GM12892 (cell line): ENCODE measurements around the gene PRIM2.
"Not testable (repeated sequence)": the region's sequence is repeated elsewhere in the genome, so short reads cannot be mapped to it uniquely, and the experiment has no call there.

Experiments used
- POLR2A ChIP-seq: IDR thresholded peaks from 2 replicates; pipeline ENCODE4 v1.6.1; 2011; ENCODE audit warnings: low read depth, low read length, control low read depth
- POLR2AphosphoS5 ChIP-seq: IDR thresholded peaks from 2 replicates; pipeline ENCODE4 v1.6.1; 2011; ENCODE audit warnings: low read depth, low read length, control low read depth
- TAF1 ChIP-seq: IDR thresholded peaks from 2 replicates; pipeline ENCODE4 v1.6.1; 2011; ENCODE audit warnings: low read depth, mild to moderate bottlenecking, control low read depth, low read length, borderline replicate concordance

DNA sequence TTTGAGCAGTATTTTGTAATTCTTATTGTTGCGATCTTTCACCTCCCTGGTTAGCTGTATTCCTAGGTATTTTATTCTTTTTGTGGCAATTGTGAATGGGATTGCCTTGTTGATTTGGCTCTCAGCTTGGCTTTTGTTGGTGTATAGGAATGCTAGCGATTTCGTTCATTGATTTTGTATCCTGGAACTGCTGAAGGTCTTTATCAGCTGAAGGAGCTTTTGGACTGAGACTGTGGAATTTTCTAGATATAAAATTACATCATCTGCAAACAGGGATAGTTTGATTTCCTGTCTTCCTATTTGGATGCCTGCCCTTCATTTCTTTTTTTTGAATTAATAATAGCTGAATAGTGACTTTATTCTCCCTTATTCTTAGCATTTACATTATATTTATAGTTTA, 74.6 kb downstream of the PRIM2 start:
- TF ChIP-seq TAF1, POLR2A, POLR2AphosphoS5: not testable (repeated sequence)
